WERI-Rb-1 (cell line): ENCODE measurements around the gene ALAS1.

Experiments used
- DNase-seq: peaks from one replicate; pipeline ENCODE4 v3.0.0-alpha.2; 2020
- H3K27ac ChIP-seq: fragments of 250-450 bp; sonication (Bioruptor Pico); 2 replicates; pipeline ENCODE4 v1.5.1; 2020; ENCODE audit warnings: mild to moderate bottlenecking, moderate library complexity
- H3K27me3 ChIP-seq: fragments of 250-450 bp; sonication (Bioruptor Pico); 2 replicates; pipeline ENCODE4 v1.5.1; 2021; ENCODE audit warnings: mild to moderate bottlenecking, low read depth, moderate library complexity; ENCODE audit not compliant: insufficient read depth, severe bottlenecking
- H3K36me3 ChIP-seq: fragments of 250-450 bp; sonication (Bioruptor Pico); 2 replicates; pipeline ENCODE4 v1.5.1; 2020; ENCODE audit warnings: mild to moderate bottlenecking, moderate library complexity
- H3K4me3 ChIP-seq: 2 replicates; pipeline ENCODE4 v1.5.1; 2011; ENCODE audit warnings: low read depth, mild to moderate bottlenecking, control low read depth, low read length
- H3K9me3 ChIP-seq: fragments of 250-450 bp; sonication (Bioruptor Pico); 2 replicates; pipeline ENCODE4 v1.5.1; 2021; ENCODE audit warnings: mild to moderate bottlenecking, moderate library complexity; ENCODE audit not compliant: severe bottlenecking
- CTCF ChIP-seq: IDR thresholded peaks from 2 replicates; pipeline ENCODE4 v1.5.1; 2011; ENCODE audit warnings: low read depth, mild to moderate bottlenecking, control low read depth, inconsistent platforms, low read length

ALAS1 gene

GRCh38 chr3:52198643-52199608, 966 bp downstream of the ALAS1 start:
- H3K27ac ChIP-seq, result peak overlapping the region; percentile 82

GRCh38 chr3:52200981-52201679, 3.2 kb downstream of the ALAS1 start:
- H3K27me3 ChIP-seq, result no peaks in the 10 kb centered on the region
- no peak overlapping the region for H3K27ac ChIP-seq
- H3K36me3 ChIP-seq, result peaks cover 28% of the 10 kb centered on the region
- H3K9me3 ChIP-seq, result no peaks in the 10 kb centered on the region
- DNase-seq, result no peak
- no peak overlapping the region for H3K4me3 ChIP-seq
- TF ChIP-seq CTCF, result no peak

More at GRCh38 chr3:52198643-52199608, 966 bp downstream of the ALAS1 start:
- H3K4me3 ChIP-seq, result peak overlapping the region; percentile 80
- no peaks in the 10 kb centered on the region for H3K27me3 ChIP-seq
- DNase-seq, result no peak
- no peak for TF ChIP-seq CTCF
- no peaks in the 10 kb centered on the region for H3K9me3 ChIP-seq
- H3K36me3 ChIP-seq, result peaks cover 19% of the 10 kb centered on the region

GRCh38 chr3:52202384-52203077, 4.6 kb downstream of the ALAS1 start:
- H3K36me3 ChIP-seq, result peaks cover 29% of the 10 kb centered on the region
- DNase-seq, result no peak
- no peaks in the 10 kb centered on the region for H3K27me3 ChIP-seq
- no peaks in the 10 kb centered on the region for H3K9me3 ChIP-seq
- no peak for TF ChIP-seq CTCF
- H3K27ac ChIP-seq, result no peak overlapping the region
- no peak overlapping the region for H3K4me3 ChIP-seq

- no peak overlapping the region for H3K27ac ChIP-seq
- H3K27me3 ChIP-seq, result no peaks in the 10 kb centered on the region
- no peak for TF ChIP-seq CTCF
- peaks cover 39% of the 10 kb centered on the region for H3K36me3 ChIP-seq
- no peak for DNase-seq
- no peaks in the 10 kb centered on the region for H3K9me3 ChIP-seq
- H3K4me3 ChIP-seq, result no peak overlapping the region
Observed at GRCh38 chr3:52203701-52204100, 5.7 kb downstream of the ALAS1 start.

GRCh38 chr3:52204337-52205073, 6.5 kb downstream of the ALAS1 start:
- DNase-seq, result no peak
- no peak for TF ChIP-seq CTCF
- H3K27ac ChIP-seq, result no peak overlapping the region
- H3K36me3 ChIP-seq, result peaks cover 41% of the 10 kb centered on the region
- H3K9me3 ChIP-seq, result no peaks in the 10 kb centered on the region
- no peaks in the 10 kb centered on the region for H3K27me3 ChIP-seq
- H3K4me3 ChIP-seq, result no peak overlapping the region
